Measurements from ENCODE around the gene VKORC1L1. TPM values are rescaled to one million over a fixed set of nuclear protein-coding genes. Genes with fewer than 3 reads are reported as not detected.
"Not testable (repeated sequence)": the region's sequence is repeated elsewhere in the genome, so short reads cannot be mapped to it uniquely, and the experiment has no call there.

The VKORC1L1 gene
- total RNA-seq, 2 experiments from 2014 or later, result 27.1 to 28.6 TPM

- POLR2A ChIA-PET, result interaction anchor here (1.0 kb wide), 1 partner anchor 8 kb away, joined by 4 read pairs; no protein-coding TSS in a partner anchor
Observed at GRCh38 chr7:65968256-65969185, 95.6 kb downstream of the VKORC1L1 start.

GRCh38 chr7:65971021-65971420 lies 98.1 kb downstream of the VKORC1L1 start:
- ChIA-PET CTCF (interaction anchor here (0.7 kb wide), 1 partner anchor 1259 kb away, joined by 3 read pairs; no protein-coding TSS in a partner anchor), POLR2A (no interaction called here)

More at GRCh38 chr7:65968256-65969185, 95.6 kb downstream of the VKORC1L1 start:
- CTCF ChIA-PET, result no interaction called here

- POLR2A ChIA-PET, result no interaction called here
- CTCF ChIA-PET, result no interaction called here
Observed at GRCh38 chr7:65972976-65973375, 100.1 kb downstream of the VKORC1L1 start.

GRCh38 chr7:65974191-65974801 lies 101.4 kb downstream of the VKORC1L1 start:
- ChIA-PET POLR2A (no interaction called here), CTCF (no interaction called here)

- POLR2A ChIA-PET, result no interaction called here
Observed at GRCh38 chr7:65974876-65975275, 102.0 kb downstream of the VKORC1L1 start.

GRCh38 chr7:65975814-65976445 lies 103.1 kb downstream of the VKORC1L1 start:
- ChIA-PET CTCF (no interaction called here), POLR2A (interaction anchor here (0.6 kb wide), 1 partner anchor 628 kb away, joined by 4 read pairs; no protein-coding TSS in a partner anchor)

More at GRCh38 chr7:65974876-65975275, 102.0 kb downstream of the VKORC1L1 start:
- CTCF ChIA-PET, result no interaction called here

GRCh38 chr7:65976659-65977196 lies 103.9 kb downstream of the VKORC1L1 start:
- CTCF ChIA-PET, result no interaction called here
- POLR2A ChIA-PET, result no interaction called here

- ChIA-PET POLR2A (no interaction called here), CTCF (no interaction called here)
Observed at GRCh38 chr7:65978891-65979582, 106.2 kb downstream of the VKORC1L1 start.

- POLR2A ChIA-PET, result no interaction called here
- CTCF ChIA-PET, result interaction anchor here (0.9 kb wide), 1 partner anchor 215 kb away, joined by 3 read pairs; no protein-coding TSS in a partner anchor
Observed at GRCh38 chr7:65979583-65980477, 107.0 kb downstream of the VKORC1L1 start.

- POLR2A ChIA-PET, result interaction anchor here (0.7 kb wide), 1 partner anchor 93 kb away, joined by 3 read pairs; no protein-coding TSS in a partner anchor
- CTCF ChIA-PET, result interaction anchor here (0.6 to 1.3 kb wide), 3 partner anchors 173 to 759 kb away, joined by 3 to 4 read pairs (median 3); partner anchors contain the start of gene RABGEF1
Observed at GRCh38 chr7:65980478-65981250, 107.8 kb downstream of the VKORC1L1 start.

- CTCF ChIA-PET, result interaction anchor here (1.3 kb wide), 1 partner anchor 758 kb away, joined by 3 read pairs; the partner anchor contains the start of gene RABGEF1
- POLR2A ChIA-PET, result no interaction called here
Observed at GRCh38 chr7:65981965-65982792, 109.3 kb downstream of the VKORC1L1 start, which contains the start of gene GUSB. Gene GUSB, minus strand, starts transcription at chr7:65982213. Its CDS starts 30 bp downstream, at chr7:65982183.

GRCh38 chr7:65983965-65984658 lies 111.2 kb downstream of the VKORC1L1 start:
- CTCF ChIA-PET, result interaction anchor here (0.6 kb wide), 1 partner anchor 110 kb away, joined by 3 read pairs; no protein-coding TSS in a partner anchor
- POLR2A ChIA-PET, result no interaction called here

- POLR2A ChIA-PET, result no interaction called here
- CTCF ChIA-PET, result no interaction called here
Observed at GRCh38 chr7:65988084-65988483, 115.2 kb downstream of the VKORC1L1 start.

GRCh38 chr7:65988503-65988902 lies 115.6 kb downstream of the VKORC1L1 start:
- POLR2A ChIA-PET, CTCF ChIA-PET: not testable (repeated sequence)

- POLR2A ChIA-PET, result interaction anchor here (0.7 kb wide), 1 partner anchor 124 kb away, joined by 3 read pairs; no protein-coding TSS in a partner anchor
Observed at GRCh38 chr7:65989694-65990080, 116.8 kb downstream of the VKORC1L1 start.

GRCh38 chr7:65991829-65992228 lies 119.0 kb downstream of the VKORC1L1 start:
- CTCF ChIA-PET, POLR2A ChIA-PET: not testable (repeated sequence)

More at GRCh38 chr7:65989694-65990080, 116.8 kb downstream of the VKORC1L1 start:
- CTCF ChIA-PET, result no interaction called here
